H9 (cell line): ENCODE data around the gene EEF1A1. TPM values are rescaled to one million over a fixed set of nuclear protein-coding genes. Genes with fewer than 3 reads are reported as not detected.

Experiments used
- DNase-seq: peaks from one replicate; pipeline ENCODE4 v3.0.0-alpha.2; 2017
- H2AFZ ChIP-seq: one replicate; pipeline ENCODE4 v1.6.1; 2013; ENCODE audit warnings: mild to moderate bottlenecking, low read length, control low read depth, moderate library complexity
- H2AK5ac ChIP-seq: 2 replicates; pipeline ENCODE4 v1.6.1; 2013; ENCODE audit warnings: low read length, control low read depth, mixed read lengths; ENCODE audit not compliant: insufficient read length
- H2BK120ac ChIP-seq: one replicate; pipeline ENCODE4 v1.6.1; 2013; ENCODE audit warnings: low read depth, mild to moderate bottlenecking, low read length, control low read depth, inconsistent platforms; ENCODE audit not compliant: poor library complexity, severe bottlenecking
- H2BK12ac ChIP-seq: 2 replicates; pipeline ENCODE4 v1.6.1; 2013; ENCODE audit warnings: low read length, control low read depth, mixed read lengths, low read depth; ENCODE audit not compliant: insufficient read length
- H2BK15ac ChIP-seq: 2 replicates; pipeline ENCODE4 v1.6.1; 2013; ENCODE audit warnings: low read depth, low read length, control low read depth
- H2BK20ac ChIP-seq: one replicate; pipeline ENCODE4 v1.6.1; 2013; ENCODE audit warnings: low read depth, mild to moderate bottlenecking, low read length, control low read depth, inconsistent platforms; ENCODE audit not compliant: poor library complexity, severe bottlenecking
- H2BK5ac ChIP-seq: 2 replicates; pipeline ENCODE4 v1.6.1; 2013; ENCODE audit warnings: low read length, control low read depth, mixed read lengths; ENCODE audit not compliant: insufficient read length
- H3K14ac ChIP-seq: 2 replicates; pipeline ENCODE4 v1.6.1; 2013; ENCODE audit warnings: low read length, control low read depth; ENCODE audit not compliant: insufficient read depth
- H3K18ac ChIP-seq: 2 replicates; pipeline ENCODE4 v1.6.1; 2013; ENCODE audit warnings: low read depth, mild to moderate bottlenecking, mixed read lengths, low read length, control low read depth; ENCODE audit not compliant: insufficient read length
- H3K23ac ChIP-seq: 2 replicates; pipeline ENCODE4 v1.6.1; 2013; ENCODE audit warnings: low read length, control low read depth, mixed read lengths, low read depth; ENCODE audit not compliant: insufficient read length
- H3K23me2 ChIP-seq: 2 replicates; pipeline ENCODE4 v1.6.1; 2013; ENCODE audit warnings: low read depth, mild to moderate bottlenecking, mixed read lengths, low read length, control low read depth; ENCODE audit not compliant: insufficient read length, poor library complexity, severe bottlenecking
- H3K27ac ChIP-seq: 2 replicates; pipeline ENCODE4 v1.5.1; 2013; ENCODE audit warnings: low read length, control low read depth, mixed read lengths, low read depth; ENCODE audit not compliant: insufficient read length
- H3K27me3 ChIP-seq: 2 replicates; pipeline ENCODE4 v1.6.1; 2013; ENCODE audit warnings: low read length, control low read depth, inconsistent platforms; ENCODE audit not compliant: insufficient read depth
- H3K4ac ChIP-seq: 2 replicates; pipeline ENCODE4 v1.6.1; 2013; ENCODE audit warnings: low read depth, mild to moderate bottlenecking, control low read depth, inconsistent platforms, low read length, moderate library complexity
- H3K4me1 ChIP-seq: 2 replicates; pipeline ENCODE4 v1.6.1; 2013; ENCODE audit warnings: low read length, control low read depth, inconsistent platforms; ENCODE audit not compliant: insufficient read depth
- H3K4me2 ChIP-seq: 2 replicates; pipeline ENCODE4 v1.6.1; 2013; ENCODE audit warnings: low read length, control low read depth, mixed read lengths; ENCODE audit not compliant: insufficient read length, insufficient read depth
- H3K56ac ChIP-seq: 2 replicates; pipeline ENCODE4 v1.6.1; 2013; ENCODE audit warnings: low read depth, mild to moderate bottlenecking, mixed read lengths, low read length, control low read depth; ENCODE audit not compliant: insufficient read length
- H3K79me1 ChIP-seq: 2 replicates; pipeline ENCODE4 v1.6.1; 2013; ENCODE audit warnings: low read depth, mild to moderate bottlenecking, moderate library complexity, low read length, control low read depth, inconsistent platforms; ENCODE audit not compliant: insufficient read depth, poor library complexity, severe bottlenecking
- H3K79me2 ChIP-seq: 2 replicates; pipeline ENCODE4 v1.6.1; 2013; ENCODE audit warnings: low read length, control low read depth, inconsistent platforms; ENCODE audit not compliant: insufficient read depth
- H3K9ac ChIP-seq: 2 replicates; pipeline ENCODE4 v1.6.1; 2013; ENCODE audit warnings: low read length, control low read depth, mixed read lengths; ENCODE audit not compliant: insufficient read length; ENCODE audit errors: extremely low read depth
- H3K9me3 ChIP-seq: one replicate; pipeline ENCODE4 v1.6.1; 2013; ENCODE audit warnings: low read depth, low read length, inconsistent platforms; ENCODE audit not compliant: control insufficient read depth
- H3T11ph ChIP-seq: one replicate; pipeline ENCODE4 v1.6.1; 2013; ENCODE audit warnings: mild to moderate bottlenecking, low read length, control low read depth, inconsistent platforms
- H4K20me1 ChIP-seq: one replicate; pipeline ENCODE4 v1.6.1; 2013; ENCODE audit not compliant: control insufficient read depth, insufficient read length, insufficient read depth
- H4K5ac ChIP-seq: 2 replicates; pipeline ENCODE4 v1.6.1; 2013; ENCODE audit warnings: low read depth, mild to moderate bottlenecking, mixed read lengths, low read length, control low read depth; ENCODE audit not compliant: insufficient read length
- H4K8ac ChIP-seq: replicated peaks from 2 replicates; pipeline ENCODE4 v1.6.1; 2013; ENCODE audit warnings: low read length, control low read depth, mixed read lengths, low read depth; ENCODE audit not compliant: insufficient read length
- H4K91ac ChIP-seq: 2 replicates; pipeline ENCODE4 v1.6.1; 2013; ENCODE audit warnings: low read depth, mild to moderate bottlenecking, moderate library complexity, mixed read lengths, low read length, control low read depth; ENCODE audit not compliant: insufficient read length
- H3K27ac Mint-ChIP-seq, 3 experiments: 2 replicates in 2 of 3; 3 replicates in 1 of 3; pipeline ENCODE4 v1.8.0; 2020 to 2021; ENCODE audit warnings: mixed read lengths in 3 of 3, mild to moderate bottlenecking in 1 of 3, moderate library complexity in 1 of 3
- H3K27me3 Mint-ChIP-seq: 2 replicates; pipeline ENCODE4 v1.8.0; 2021; ENCODE audit warnings: low read depth, mild to moderate bottlenecking, moderate library complexity, mixed read lengths
- H3K36me3 Mint-ChIP-seq, 3 experiments: 2 replicates in 2 of 3; 3 replicates in 1 of 3; pipeline ENCODE4 v1.8.0; 2020 to 2021; ENCODE audit warnings: low read depth in 3 of 3, mixed read lengths in 3 of 3; ENCODE audit not compliant: insufficient read depth in 1 of 3
- H3K4me1 Mint-ChIP-seq, 2 experiments: 2 replicates each; pipeline ENCODE4 v1.8.0; 2020; ENCODE audit warnings: mixed read lengths in 2 of 2
- H3K4me3 Mint-ChIP-seq, 2 experiments: 2 replicates in 1 of 2; 3 replicates in 1 of 2; pipeline ENCODE4 v1.8.0; 2020 to 2021; ENCODE audit warnings: mild to moderate bottlenecking in 2 of 2, mixed read lengths in 2 of 2, moderate library complexity in 1 of 2
- H3K9me3 Mint-ChIP-seq, 2 experiments: 2 replicates in 1 of 2; 3 replicates in 1 of 2; pipeline ENCODE4 v1.8.0; 2020; ENCODE audit warnings: mild to moderate bottlenecking in 2 of 2, mixed read lengths in 2 of 2, moderate library complexity in 1 of 2
- CTCF ChIP-seq: fragments of 200-600 bp; sonication (generic); conservative IDR thresholded peaks from 3 replicates; pipeline ENCODE4 v1.8.0; 2021; ENCODE audit warnings: antibody characterized with exemption, mild to moderate bottlenecking
- WGBS: extraction: QIAGEN DNeasy Blood & Tissue Kit; methylation state at CpG from one replicate; pipeline ENCODE4 v1.1.7; 2013; ENCODE audit warnings: missing lambda C conversion rate, low lambda C conversion rate, mixed read lengths; ENCODE audit not compliant: insufficient read length; ENCODE audit errors: extremely low coverage; 5-methylcytosine and 5-hydroxymethylcytosine counted together
- total RNA-seq: library from RNA; stranded (reverse); gene quantifications from 2 replicates; pipeline ENCODE4 v1.2.1, GENCODE V29; 2021

Gene EEF1A1
- total RNA-seq, 1 experiment from 2014 or later: 13,057 TPM

GRCh38 chr6:73514746-73515110 is 6.1 kb downstream of the EEF1A1 start:
- Histone ChIP-seq H2BK15ac (no peak overlapping the region), H4K91ac (no peak overlapping the region), H3K9me3 (no peaks in the 10 kb centered on the region), H3K27ac (peak overlapping the region; percentile 22), H4K8ac (no peak overlapping the region), H3K4me1 (no peaks in the 10 kb centered on the region), H3K23ac (no peak overlapping the region), H2AK5ac (no peak overlapping the region), H3K79me2 (no peaks in the 10 kb centered on the region; the same call in 1 of the 2 replicates), H2BK5ac (no peak overlapping the region), H3T11ph (no peak overlapping the region), H3K18ac (no peak overlapping the region), H3K4me2 (no peak overlapping the region), H4K5ac (no peak overlapping the region), H3K27me3 (no peaks in the 10 kb centered on the region), H2BK12ac (no peak overlapping the region), H3K9ac (no peak overlapping the region), H4K20me1 (no peaks in the 10 kb centered on the region), H3K79me1 (no peaks in the 10 kb centered on the region), H3K56ac (no peak overlapping the region), H2BK20ac (no peak overlapping the region), H3K14ac (no peak overlapping the region), H2BK120ac (no peak overlapping the region), H2AFZ (no peak overlapping the region), H3K4ac (no peak overlapping the region), H3K23me2 (no peaks in the 10 kb centered on the region)
- H3K4me3 Mint-ChIP-seq: peak overlapping the region in 1 of 2 experiments; percentile 36; a peak in 1 of 5 replicates
- H3K4me1 Mint-ChIP-seq: peaks cover 18 to 31% of the 10 kb centered on the region in 2 experiments
- peaks cover 6% of the 10 kb centered on the region; the same call in 1 of the 2 replicates for H3K27me3 Mint-ChIP-seq
- no CpG with 5 or more reads among the region's 3 CpGs for WGBS
- TF ChIP-seq CTCF: no peak
- peaks cover 33 to 59% (median 48%) of the 10 kb centered on the region in 3 experiments for H3K36me3 Mint-ChIP-seq
- H3K9me3 Mint-ChIP-seq: peaks cover 3 to 4% of the 10 kb centered on the region in 2 experiments; a peak in 4 of 5 replicates
- peak overlapping the region in 2 of 3 experiments; percentile 91 to 99; a peak in 4 of 7 replicates for H3K27ac Mint-ChIP-seq
- peak; percentile 57 for DNase-seq
